GM20431 (cell line): ENCODE measurements around the gene ZBTB46.

Source experiments
- in situ Hi-C: fragments of 300-500 bp; cut with MseI, MboI; formaldehyde crosslinking; loops from one replicate; pipeline ENCODE4 v1.15.0; 2020; ENCODE audit warnings: low sequenced_read_pairs; ENCODE audit not compliant: unreplicated experiment

ZBTB46 gene

GRCh38 chr20:63749597-63750508 lies 81.2 kb downstream of the ZBTB46 start:
- in situ Hi-C loops, result no loop called here

GRCh38 chr20:63748934-63749270 lies 82.2 kb downstream of the ZBTB46 start:
- in situ Hi-C loops, result no loop called here

DNA sequence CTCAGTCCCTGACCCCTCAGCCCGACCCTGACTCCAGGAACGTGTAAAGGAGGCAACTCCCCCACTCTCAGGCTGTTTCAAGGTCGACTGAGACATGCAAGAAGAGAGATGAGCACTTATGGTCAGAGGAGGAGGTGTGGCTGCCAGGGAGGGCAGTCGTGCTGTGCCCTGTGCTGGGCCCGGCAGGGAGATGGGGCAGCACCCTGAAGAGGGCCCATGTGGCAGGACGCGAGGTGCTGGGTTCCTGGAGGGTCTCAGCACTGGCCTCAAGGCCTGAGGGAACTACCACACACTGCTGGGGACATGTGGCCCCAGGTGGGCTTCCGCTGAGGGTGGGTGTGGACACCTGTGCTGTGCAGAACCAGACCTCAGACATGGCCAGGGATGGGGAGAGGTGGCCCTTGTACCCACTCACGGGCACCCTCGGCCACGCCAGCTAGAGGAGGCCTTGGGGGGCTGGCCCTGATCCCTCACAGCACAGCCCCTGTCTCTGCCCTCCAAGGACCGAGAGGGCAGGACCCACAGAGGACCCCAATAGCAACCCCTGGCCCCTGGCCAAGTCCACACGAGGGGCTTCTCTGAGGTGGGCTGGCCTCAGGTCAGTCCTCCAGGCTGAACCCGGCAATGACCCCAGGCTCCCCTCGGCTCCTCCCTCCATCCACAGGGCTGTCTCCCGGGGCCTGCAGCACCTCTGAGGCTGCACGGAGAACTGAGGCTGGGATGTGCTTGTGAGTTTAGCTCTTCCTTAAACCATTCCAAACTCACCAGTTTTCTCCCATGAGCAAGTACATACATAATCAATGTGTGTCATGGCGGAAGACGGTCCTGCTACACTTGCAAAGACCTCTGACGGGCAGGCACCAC lies 82.8 kb downstream of the ZBTB46 start:
- in situ Hi-C loops, result no loop called here

- in situ Hi-C loops, result no loop called here
These were observed 83.4 kb downstream of the ZBTB46 start for GRCh38 chr20:63747622-63748069.

- in situ Hi-C loops, result no loop called here
These were observed 84.2 kb downstream of the ZBTB46 start for GRCh38 chr20:63746751-63747315.

GRCh38 chr20:63745961-63746731 lies 84.9 kb downstream of the ZBTB46 start:
- in situ Hi-C loops, result no loop called here

- in situ Hi-C loops, result no loop called here
These were observed 85.6 kb downstream of the ZBTB46 start for GRCh38 chr20:63745424-63745805.

- in situ Hi-C loops, result no loop called here
These were observed 86.3 kb downstream of the ZBTB46 start for GRCh38 chr20:63744574-63745423.

- in situ Hi-C loops, result no loop called here
These were observed 86.9 kb downstream of the ZBTB46 start for GRCh38 chr20:63744158-63744557.

- in situ Hi-C loops, result no loop called here
These were observed 87.7 kb downstream of the ZBTB46 start for GRCh38 chr20:63743210-63743970.

DNA sequence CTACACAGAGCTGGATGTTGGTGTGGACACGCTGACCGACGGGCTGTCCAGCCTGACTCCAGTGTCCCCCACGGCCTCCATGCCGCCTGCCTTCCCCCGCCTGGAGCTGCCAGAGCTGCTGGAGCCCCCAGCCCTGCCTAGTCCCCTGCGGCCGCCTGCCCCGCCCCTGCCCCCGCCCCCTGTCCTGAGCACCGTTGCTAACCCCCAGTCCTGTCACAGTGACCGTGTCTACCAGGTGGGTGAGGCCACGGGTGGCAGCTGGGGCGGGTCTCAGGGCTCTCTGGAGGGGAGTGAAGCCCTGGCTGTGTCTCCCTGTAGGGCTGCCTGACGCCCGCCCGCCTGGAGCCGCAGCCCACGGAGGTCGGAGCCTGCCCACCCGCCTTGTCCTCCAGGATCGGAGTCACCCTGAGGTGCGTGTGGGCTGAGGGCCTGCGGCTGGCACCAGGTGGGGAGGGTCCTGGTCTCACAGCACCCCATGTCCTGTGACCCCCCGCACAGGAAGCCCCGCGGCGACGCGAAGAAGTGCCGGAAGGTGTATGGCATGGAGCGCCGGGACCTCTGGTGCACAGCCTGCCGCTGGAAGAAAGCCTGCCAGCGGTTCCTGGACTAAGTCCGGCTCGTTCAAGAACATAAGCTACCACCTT lies 88.6 kb downstream of the ZBTB46 start:
- in situ Hi-C loops, result no loop called here

- in situ Hi-C loops, result no loop called here
These were observed 89.2 kb downstream of the ZBTB46 start for GRCh38 chr20:63741676-63742380.

GRCh38 chr20:63741354-63741675 lies 89.7 kb downstream of the ZBTB46 start:
- in situ Hi-C loops, result no loop called here

DNA sequence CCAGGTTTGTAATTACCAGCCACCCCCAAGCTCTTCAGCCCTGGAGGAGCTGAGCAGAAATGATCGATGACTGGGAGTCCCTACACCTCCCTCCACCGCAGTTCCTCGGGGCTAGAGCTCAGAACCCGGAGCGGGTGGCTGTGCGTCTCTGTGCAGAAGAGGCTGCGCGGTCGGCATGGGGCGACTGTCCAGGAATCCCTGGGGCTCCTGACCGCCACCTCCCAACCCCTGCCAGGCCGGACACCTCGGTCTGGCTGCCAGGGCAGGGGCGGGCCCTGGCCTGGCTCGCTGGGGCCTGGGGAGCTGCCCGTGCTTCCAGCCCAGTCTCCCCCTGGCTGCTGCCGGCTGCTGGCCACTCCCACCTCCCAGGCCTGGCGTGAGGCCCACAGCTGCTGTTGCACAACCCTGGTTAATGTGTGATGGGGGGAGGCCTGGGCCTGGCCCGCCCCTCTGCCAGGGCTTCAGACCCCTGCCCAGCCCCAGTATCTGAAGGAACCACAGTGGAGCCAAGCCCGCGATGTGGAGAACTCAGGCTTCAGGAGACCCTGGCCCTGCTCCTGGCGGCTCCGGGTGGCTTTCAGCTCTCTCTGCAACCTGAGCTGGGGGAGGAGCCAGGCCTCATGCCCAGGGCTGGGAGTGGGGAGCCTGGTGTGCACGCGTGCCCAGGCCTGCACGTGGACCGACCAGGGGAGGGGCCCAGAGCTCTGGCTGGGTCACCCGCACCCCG lies 90.3 kb downstream of the ZBTB46 start:
- in situ Hi-C loops, result no loop called here

GRCh38 chr20:63740070-63740626 lies 90.9 kb downstream of the ZBTB46 start:
- in situ Hi-C loops, result no loop called here
